ENCODE data around the gene UBE3C.
"Not testable (repeated sequence)": the region's sequence is repeated elsewhere in the genome, so short reads cannot be mapped to it uniquely, and the experiment has no call there.

UBE3C gene

DNA sequence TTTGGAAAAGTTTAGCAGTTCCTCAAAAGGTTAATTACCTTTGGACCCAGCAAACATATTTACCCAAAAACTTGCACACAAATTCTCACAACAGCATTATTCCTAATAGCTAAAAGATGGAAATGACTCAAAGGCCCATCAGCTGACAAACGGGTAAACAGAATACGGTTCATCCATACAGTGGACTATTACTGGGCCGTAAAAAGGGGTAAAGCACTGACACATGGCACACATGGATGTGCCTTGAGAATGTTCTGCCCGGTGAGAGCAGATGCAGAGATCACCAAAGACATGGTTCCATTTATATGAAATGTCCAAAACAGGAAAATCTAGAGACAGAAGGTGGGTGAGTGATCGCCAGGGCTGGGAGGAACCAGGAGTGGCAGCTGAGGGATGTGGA is 102.9 kb downstream of the UBE3C start:
- no peak for FAIRE-seq

DNA sequence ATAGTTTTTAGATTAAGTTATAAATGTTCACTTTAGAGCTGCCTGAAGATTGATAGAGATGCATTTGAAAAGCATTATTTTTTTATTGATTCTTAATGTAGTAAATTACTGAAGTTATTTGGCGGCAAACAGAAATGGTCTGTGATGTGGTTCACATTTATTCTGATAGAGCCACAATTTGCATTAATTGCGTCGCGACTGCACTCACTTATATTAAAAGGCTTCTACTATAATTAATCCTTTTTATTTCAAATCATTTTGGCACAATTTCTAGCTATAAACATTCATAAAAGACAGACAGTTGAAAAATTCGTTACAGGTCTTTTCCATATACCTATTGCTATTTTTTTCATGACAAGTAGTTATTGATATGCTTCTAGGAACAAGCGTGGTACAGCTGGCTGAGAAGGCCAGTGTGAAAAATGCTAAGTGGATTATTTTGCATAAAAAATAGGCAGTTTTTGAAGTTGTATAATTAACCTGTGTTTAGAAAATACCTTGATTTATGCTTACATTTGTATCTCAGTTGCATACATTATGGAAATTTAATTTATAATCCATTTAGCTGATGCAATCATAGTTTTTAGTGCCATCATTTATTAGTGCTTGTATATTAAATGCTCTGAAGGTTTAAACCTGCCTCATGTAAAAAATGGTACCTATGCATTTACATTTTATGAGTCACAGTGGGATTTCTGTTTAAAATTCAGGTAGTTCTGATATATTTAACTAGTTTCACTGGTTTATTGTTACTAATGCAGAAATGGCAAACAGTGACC is 106.0 kb downstream of the UBE3C start:
- FAIRE-seq: no peak

DNA sequence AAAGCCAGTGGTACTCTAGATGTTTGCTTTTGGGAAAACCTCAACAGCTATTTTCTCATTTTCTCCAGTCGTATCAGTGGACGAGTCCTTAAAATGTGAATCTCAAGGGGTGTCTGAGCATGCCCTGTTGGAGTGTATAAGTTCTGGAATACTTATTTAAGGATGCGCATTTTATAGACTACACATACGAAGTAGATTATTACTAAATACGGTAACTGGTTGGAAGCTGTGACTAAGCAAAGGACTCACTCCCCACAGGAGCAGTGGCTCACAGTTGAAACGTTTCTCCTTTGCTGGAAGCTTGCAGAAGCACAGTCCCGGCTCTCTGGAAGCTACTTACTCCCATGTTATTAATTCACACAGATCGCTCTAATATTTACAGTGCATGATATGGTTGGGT is 107.3 kb downstream of the UBE3C start:
- no peak for FAIRE-seq

DNA sequence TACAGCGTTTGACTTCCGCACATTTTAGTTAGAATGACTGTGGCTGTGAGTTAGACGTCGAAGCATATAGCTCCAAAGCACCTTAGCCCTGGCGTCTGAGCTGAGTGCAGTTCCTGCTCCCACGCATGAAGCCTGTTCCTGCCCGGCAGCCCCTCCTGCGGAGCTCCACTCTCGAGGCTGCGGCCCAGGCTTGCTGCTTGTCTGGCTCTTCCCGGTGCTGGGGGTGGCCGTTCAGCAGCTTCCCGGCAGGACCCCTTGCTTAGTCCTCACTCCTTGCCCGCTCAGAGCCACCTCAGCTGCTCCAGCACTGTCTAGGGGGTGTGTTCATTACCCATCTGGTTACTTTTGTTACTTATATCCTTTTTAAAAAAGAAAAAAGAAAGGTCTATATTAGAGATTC is 109.9 kb downstream of the UBE3C start:
- FAIRE-seq: no peak

DNA sequence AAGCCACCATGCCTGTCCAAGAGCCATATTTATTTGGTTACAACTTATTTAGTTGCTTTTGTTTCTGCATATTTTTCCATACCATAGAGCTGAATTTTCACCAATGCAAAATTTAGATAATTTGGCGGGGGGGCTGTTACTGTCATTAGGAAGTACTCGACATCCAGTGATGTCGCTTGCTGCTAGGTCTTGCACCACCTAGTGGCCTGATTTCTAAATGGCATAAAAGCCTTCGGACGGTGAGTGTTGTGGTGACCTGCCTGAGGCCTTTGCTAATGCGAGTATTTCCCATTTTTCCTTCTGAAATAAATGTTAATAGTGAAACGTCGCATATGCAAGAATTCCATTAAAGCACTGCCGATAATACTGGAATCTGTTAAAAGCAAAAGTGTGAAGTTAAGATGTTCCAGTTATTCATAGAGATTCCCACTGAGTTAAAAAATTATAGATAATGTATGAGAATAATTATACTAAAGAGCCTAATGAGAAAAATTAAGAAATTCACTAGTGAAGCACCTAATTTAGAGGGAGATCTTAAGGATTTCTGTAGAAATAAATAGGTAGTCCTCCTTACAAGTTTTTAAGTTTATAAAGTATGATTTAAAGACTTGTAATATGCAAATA is 112.0 kb downstream of the UBE3C start:
- FAIRE-seq: peak; percentile 25

DNA sequence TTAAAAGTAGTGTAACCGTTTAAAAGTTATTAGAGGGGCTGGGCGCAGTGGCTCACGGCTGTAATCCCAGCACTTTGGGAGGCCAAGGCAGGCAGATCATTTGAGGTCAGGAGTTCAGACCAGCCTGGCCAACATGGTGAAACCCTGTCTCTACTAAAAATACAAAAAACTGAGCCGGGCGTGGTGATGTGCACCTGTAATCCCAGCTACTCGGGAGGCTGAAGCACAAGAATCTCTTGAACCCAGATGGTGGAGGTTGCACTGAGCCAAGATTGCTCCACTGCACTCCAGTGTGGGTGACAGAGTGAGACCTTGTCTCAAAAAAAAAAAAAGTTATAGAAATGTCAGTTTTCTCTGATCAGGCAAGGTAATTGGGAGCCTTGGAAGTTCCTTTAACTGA is 113.1 kb downstream of the UBE3C start:
- FAIRE-seq: not testable (repeated sequence)

DNA sequence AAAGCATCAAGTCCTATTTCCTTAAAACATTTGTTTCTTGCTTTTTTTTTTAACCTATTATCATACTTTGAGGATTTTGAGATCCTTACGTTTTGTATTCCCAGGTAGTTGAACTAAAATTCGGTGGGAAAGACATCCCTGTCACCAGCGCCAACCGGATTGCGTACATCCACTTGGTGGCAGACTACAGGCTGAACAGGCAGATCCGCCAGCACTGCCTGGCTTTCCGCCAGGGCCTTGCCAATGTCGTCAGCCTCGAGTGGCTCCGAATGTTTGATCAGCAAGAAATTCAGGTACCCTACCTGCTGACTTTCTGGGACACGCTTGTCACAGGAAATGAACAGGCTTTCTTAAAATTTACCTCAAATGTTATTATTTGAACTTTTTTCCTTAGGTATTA is 115.1 kb downstream of the UBE3C start:
- no peak for FAIRE-seq

DNA sequence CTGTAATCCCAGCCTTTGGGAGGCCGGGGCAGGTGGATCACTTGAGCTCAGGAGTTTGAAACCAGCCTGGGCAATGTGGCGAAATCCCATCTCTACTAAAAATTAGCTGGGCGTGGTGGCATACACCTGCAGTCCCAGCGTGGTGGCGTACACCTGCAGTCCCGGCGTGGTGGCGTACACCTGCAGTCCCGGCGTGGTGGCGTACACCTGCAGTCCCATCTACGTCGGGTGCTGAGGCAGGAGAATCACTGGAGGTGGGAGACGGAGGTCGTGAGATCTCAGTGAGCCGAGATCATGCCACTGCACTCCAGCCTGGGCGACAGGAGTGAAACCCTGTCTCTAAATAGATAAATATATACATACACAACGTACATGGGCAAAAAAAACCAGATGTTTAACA is 116.1 kb downstream of the UBE3C start:
- not testable (repeated sequence) for FAIRE-seq

DNA sequence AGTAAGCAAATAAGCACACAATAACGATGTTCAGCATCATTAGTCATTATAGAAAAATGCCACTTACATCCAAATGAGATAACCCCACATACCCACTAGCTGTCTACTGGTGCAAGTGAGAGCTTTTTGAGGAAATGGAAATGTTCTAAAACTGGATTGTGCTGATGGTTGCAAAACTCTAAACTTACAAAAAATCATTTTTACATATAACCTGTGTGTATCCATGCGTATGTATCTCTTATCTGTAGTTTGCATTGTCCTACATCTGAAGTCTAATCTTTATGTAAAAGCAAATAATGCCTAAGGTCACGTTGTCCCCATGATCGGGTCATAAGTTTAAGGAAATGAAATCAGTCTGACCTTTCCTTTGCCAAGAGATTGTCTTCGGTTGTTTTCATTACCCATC is 116.5 kb downstream of the UBE3C start:
- FAIRE-seq: no peak

DNA sequence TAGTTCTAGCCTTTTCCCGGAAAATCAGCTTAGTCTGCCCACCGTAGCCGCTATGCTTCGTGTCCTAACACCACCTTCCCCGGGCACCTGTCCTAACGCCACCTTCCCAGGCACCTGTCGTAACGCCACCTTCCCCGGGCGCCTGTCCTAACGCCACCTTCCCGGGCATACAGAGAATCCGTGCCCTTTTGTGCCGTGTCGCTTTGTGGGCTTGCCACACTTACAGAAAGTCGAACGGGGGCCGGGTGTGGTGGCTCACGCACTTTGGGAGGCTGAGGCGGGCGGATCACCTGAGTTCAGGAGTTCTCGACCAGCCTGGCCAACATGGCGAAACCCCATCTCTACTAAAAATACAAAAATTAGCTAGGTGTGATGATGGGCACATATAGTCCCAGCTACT is 124.4 kb downstream of the UBE3C start:
- FAIRE-seq: no peak

DNA sequence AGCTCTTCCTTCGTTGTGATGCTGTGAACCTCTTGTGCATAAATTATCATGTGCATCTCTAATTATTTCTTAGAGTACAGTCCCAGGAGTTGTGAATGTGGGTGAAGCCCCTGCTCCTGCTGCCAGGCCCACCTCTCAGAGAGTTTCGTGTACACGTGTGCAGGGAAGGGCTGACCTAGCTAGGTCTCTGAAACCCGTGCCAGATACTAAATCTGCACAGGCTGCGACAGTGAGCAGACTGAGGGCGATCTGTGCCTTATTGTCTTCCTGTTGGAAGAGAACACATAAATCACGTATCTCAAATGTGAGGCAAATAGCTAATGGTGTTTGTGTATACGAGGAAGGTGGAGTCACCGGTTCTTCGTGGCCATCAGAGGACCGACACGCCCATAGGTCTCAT is 126.3 kb downstream of the UBE3C start:
- no peak for FAIRE-seq

DNA sequence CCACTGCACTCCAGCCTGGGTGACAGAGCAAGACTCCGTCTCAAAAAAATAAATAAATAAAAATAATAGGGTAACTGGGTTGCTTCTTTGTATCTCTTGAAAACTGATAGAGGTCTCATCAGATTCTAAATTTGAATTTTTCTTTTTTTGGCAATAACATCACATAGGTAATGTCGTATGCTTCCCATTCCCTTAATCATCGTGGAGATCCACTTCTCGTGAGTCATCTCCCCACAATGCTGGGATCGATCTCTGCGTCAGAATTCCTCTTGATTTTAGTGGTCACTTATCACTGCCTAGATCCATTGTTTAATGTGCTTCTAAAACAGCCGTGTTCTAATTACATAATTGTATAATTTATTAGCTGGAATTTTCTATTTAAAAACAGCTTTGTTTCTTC is 127.5 kb downstream of the UBE3C start:
- no peak for FAIRE-seq

DNA sequence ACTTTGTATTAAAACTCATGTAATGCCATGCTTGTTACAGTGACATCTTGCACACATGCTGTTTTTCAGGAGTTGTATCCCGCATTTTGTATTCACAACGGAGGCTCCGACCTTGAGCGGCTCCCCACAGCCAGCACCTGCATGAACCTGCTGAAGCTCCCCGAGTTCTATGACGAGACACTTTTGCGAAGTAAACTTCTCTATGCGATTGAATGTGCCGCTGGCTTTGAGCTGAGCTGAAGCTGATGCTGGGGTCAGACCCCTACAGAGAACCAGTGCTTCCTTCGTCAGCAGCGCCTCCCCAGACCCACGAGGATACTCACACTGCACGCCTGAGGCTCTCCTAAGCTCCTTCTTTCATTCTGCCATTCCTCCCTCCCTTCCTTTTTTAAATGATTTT is 128.8 kb downstream of the UBE3C start:
- FAIRE-seq: no peak

DNA sequence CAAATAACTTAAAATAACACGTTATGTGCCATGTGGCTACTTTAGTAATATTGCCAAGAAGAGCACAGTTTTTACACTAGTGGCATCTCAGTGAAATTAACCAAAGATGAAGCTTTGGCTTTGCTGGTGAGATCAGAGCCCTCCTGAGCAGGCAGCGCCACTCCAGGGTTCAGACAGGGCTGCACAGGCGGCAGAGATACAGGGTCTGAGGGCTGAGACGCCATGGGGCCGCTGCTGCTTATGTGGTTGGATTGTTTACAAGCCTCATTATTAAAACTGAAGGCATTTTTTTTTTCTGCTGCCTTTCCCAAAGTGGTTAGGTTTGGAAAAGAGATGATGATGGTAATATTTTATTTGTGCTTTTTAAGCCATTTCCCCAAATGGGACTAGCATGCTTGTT is 129.2 kb downstream of the UBE3C start:
- no peak for FAIRE-seq

DNA sequence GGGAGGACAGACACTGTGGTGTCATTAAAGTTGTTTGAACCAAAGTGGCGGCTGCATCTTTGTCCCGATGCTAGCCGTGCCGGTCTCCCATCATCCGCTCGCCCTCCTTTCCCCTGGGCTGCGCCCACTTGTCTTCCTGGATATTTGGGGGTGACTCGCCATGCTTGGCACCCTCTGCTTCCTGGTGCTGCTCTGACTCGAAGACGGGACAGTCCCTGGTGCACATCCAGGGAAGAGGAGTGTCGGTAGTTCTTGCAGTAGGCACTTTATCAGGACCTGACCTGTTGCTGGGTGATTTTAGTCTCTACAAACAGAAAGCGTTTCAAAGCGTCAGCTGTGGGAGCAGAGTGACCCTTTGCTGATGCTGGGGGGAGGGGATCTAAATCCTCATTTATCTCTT is 129.8 kb downstream of the UBE3C start:
- FAIRE-seq: no peak

DNA sequence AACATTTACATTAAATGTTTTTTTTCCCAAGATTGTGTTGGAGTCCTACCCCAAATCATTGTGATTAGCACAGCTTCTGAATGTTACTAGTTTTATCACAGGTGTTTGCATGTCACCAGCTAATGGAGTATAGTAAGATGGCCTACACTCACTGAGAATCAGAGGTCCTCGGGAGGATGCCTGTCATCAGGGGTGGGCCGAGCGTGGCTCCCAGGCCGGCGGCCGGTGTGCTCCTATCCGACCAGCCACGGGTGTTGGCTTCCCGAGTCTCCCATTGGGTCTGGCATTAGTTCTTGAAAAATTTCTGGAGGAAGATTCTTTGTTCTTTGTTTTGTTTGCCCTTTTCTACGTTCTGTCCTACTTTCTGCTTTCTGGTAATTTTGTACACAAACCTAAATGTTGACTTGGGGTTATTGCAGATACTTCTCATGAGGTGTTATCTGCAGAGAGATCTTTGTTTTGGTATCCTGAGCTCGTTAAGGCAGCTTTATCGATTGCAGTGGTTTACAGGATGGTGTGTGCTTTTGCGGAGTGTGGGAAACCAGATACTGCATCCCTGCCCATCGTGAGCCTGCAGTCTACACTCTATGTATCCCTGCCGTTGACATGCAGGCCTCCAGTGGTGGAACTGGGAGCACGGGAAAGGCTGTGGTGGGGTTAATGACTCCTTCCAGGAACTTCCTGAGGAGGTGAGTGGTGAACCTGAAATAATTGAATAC is 130.8 kb downstream of the UBE3C start:
- FAIRE-seq: no peak

DNA sequence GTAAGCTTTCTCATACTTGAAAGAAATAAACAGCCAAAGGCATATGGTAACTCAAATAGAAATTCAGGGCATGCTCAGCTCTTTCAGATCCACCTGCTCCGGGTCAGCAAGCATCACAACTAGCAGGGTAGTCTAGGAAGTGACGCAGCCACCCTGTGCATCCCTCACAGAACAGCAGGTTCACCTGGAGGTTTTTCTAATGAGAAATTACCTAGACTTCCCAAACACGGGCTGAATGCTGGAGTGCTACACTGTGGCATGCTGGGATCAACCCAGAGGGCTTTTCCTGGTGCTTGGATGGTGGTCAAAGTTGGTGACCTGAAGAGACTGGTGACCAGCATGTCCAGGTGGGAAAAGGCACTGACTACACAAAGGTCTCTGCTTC is 131.3 kb downstream of the UBE3C start:
- no peak for FAIRE-seq

DNA sequence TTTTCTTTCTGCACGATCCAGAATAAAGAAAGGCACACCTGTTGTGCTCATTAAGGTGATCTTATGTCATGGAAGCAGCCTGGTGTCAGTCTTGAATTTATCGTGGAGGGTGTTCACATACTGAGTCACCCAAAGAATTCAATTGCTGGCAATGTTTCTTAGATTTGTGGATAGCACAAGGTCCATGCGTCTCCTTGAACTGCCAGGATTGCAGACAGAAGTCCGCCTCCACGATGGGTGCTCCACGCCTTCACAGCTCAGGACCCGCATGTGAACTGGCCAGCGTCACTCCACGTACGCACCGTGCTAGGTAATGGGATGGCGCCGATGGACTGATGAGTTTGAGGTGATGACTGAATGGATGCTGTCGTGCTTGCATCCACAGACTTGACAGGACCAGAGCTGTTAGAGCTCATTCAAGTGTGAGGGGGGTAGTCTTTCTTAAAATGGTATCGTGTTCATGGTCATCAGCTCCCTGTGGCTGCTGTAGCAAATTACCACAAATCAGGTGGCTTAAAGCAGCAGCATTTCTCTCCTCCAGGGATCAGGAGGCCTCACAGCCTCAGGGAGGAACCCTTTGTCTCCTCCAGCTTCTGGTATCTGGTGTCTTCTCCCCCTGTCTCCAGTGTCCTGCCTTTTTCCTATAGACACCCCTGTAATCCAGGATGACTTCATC is 132.7 kb downstream of the UBE3C start:
- no peak for FAIRE-seq

DNA sequence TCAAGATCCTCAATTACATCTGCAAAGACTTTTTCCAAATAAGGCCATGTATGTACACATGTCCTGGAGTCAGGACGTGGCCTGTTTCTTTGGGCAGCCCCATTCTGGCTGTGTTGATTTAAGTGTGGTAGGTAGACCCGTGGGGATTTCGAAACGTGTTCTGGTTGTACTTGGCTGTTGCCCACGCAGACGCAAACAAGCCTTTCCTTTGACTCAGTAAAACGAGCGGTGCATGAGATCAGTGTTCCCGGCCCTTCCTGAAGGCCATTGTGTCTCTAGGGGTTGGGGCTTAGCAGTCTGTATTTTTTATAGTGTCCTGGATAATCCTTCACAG is 133.2 kb downstream of the UBE3C start:
- no peak for FAIRE-seq

DNA sequence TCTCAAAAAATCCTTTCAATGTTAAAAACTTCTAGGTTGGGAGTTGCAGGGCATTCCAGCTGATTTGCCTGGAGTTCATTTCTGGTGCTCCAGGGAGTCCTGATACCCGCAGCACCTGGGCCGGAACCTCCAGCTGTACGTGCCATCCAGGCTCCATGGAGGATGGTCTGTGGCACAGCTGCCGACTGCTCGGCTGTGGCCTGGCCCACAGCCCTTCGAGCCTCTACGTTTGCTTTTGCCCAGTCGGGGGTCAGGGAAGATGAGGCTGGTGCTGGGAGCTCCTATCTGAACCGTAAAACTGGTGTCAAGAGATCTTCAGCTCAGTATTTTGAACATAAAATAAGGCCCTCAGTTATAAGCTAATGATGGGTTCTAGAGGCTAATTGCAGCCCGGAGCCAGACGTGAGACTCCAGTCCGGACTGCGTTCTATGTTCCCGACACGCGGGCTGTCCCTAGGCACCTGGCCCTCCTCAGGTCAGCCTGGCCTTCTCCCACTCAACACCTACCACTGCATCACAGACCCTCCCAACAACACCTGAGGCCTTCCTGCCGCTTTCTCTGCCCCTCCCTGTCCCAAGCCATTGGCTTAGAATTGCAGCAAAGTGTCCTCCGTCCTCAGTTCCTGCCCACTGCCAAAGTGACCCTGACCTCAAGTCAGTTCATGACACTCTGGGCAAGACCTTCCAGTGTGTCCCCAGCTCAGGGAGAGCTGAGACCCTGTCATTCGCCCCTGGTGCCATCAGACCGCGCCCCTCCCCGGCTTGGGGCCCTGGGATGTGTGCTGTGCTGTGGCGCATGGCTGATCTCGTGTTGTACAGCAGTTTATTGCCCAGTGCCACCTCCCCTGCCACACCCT is 133.9 kb downstream of the UBE3C start:
- FAIRE-seq: no peak

DNA sequence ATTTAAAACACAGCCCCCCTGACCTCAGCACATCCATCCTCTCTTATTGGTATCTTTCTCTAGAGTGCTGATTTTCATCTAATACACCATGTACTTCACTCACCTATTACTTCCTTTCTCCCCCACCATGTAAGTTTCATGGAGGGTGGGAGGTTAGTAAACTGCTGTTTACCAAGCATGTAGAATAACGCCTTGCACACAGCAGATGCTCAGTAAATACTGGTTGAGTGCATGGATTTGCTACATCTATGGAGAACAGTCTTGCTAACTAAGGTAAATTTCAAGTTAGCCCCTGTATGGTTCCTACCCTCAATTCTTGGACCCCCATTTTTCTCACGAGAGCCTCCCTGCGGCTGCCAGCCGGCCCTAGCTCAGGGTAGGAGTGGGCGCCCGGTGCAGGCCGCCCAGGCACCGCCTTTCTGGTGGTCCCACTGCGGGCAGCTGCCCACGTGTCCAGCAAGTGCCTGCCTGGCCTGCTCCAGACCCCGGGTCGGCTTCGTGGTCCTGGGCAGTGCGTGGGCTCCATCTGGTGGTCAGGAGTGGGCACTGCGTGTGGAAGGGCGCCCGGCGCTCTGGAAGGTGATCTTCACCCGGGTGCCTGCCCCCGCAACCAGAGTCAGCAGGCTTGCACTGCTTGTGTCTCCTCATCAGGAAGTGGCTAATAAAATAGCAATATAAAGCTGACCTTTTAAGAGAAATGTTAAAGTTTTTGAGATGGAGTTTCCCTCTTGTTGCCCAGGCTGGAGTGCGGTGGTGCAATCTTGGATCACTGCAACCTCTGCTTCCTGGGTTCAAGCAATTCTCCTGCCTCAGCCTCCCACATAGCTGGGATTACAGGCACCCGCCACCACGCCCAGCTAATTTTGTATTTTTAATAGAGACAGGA is 134.7 kb downstream of the UBE3C start:
- no peak for FAIRE-seq
